ENCODE results near the gene TNFAIP1. TPM values are rescaled to one million over a fixed set of nuclear protein-coding genes. Genes with fewer than 3 reads are reported as not detected.

Gene TNFAIP1
- total RNA-seq, 1 experiment from 2014 or later = 21.3 TPM

DNA sequence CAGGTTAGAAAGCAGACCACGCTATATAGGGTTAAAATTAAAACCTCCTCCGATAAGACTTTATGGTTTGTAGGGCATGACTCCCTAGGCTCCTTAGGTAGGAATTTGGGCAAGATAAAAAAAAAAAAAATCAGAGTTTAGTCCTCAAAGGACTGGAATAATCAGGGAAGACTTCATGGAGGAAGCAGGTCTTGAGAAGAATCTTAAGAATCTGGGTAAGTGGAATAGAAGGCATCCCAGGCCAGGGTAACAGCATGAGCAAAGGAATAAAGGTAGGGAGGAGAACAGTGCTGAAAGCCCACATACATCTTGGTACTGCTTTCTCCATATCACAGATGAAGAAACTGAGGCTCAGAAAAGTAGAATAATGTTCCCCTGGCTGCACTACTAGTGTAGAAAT, 55.0 kb downstream of the TNFAIP1 start (continued):
- TF ChIP-seq MYBL2 (CRISPR knock-in tag; IDR thresholded peaks at IDR 0.05) = no peak
- TF ChIP-seq, protein P1, sequence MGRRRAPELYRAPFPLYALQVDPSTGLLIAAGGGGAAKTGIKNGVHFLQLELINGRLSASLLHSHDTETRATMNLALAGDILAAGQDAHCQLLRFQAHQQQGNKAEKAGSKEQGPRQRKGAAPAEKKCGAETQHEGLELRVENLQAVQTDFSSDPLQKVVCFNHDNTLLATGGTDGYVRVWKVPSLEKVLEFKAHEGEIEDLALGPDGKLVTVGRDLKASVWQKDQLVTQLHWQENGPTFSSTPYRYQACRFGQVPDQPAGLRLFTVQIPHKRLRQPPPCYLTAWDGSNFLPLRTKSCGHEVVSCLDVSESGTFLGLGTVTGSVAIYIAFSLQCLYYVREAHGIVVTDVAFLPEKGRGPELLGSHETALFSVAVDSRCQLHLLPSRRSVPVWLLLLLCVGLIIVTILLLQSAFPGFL (CRISPR knock-in tag; IDR thresholded peaks at IDR 0.05; ENCODE audit: borderline replicate concordance) = no peak
- TF ChIP-seq ATF1 (CRISPR knock-in tag; IDR thresholded peaks at IDR 0.05) = no peak
- TF ChIP-seq ZNF671 (CRISPR knock-in tag; IDR thresholded peaks at IDR 0.05) = no peak
- TF ChIP-seq, protein P2, sequence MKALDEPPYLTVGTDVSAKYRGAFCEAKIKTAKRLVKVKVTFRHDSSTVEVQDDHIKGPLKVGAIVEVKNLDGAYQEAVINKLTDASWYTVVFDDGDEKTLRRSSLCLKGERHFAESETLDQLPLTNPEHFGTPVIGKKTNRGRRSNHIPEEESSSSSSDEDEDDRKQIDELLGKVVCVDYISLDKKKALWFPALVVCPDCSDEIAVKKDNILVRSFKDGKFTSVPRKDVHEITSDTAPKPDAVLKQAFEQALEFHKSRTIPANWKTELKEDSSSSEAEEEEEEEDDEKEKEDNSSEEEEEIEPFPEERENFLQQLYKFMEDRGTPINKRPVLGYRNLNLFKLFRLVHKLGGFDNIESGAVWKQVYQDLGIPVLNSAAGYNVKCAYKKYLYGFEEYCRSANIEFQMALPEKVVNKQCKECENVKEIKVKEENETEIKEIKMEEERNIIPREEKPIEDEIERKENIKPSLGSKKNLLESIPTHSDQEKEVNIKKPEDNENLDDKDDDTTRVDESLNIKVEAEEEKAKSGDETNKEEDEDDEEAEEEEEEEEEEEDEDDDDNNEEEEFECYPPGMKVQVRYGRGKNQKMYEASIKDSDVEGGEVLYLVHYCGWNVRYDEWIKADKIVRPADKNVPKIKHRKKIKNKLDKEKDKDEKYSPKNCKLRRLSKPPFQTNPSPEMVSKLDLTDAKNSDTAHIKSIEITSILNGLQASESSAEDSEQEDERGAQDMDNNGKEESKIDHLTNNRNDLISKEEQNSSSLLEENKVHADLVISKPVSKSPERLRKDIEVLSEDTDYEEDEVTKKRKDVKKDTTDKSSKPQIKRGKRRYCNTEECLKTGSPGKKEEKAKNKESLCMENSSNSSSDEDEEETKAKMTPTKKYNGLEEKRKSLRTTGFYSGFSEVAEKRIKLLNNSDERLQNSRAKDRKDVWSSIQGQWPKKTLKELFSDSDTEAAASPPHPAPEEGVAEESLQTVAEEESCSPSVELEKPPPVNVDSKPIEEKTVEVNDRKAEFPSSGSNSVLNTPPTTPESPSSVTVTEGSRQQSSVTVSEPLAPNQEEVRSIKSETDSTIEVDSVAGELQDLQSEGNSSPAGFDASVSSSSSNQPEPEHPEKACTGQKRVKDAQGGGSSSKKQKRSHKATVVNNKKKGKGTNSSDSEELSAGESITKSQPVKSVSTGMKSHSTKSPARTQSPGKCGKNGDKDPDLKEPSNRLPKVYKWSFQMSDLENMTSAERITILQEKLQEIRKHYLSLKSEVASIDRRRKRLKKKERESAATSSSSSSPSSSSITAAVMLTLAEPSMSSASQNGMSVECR (CRISPR knock-in tag; IDR thresholded peaks at IDR 0.05; ENCODE audit: borderline replicate concordance) = no peak

DNA sequence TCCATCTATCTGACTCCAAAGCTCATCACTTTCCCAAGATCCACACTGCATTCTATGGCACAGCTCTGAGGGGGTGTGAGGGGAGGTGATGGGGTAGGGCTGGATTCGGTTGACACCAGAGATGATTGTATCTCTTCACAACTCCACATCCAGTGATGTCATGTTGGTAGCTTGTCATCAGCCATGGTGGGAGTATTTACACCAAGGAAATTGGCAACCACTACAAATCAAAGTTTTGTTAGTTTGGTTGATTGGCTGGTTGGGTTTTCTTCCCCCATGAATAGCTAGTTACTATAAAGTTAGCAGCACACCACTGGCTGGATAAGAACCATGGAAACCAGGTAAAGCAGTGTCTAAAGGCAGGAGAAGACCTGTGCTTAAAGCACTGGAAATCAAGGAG, 55.4 kb downstream of the TNFAIP1 start:
- ATAC-seq (no peak), DNase-seq (ENCODE audit: low spot score) (no peak)
- TF ChIP-seq GABPB1 (CRISPR knock-in tag; IDR thresholded peaks at IDR 0.05) = no peak
- no peak for TF ChIP-seq CREB1 (CRISPR knock-in tag; IDR thresholded peaks at IDR 0.05)
- TF ChIP-seq EMX1 (CRISPR knock-in tag; IDR thresholded peaks at IDR 0.05) = no peak
- TF ChIP-seq ESRRA (CRISPR knock-in tag; IDR thresholded peaks at IDR 0.05; ENCODE audit: borderline replicate concordance) = no peak
- no peak for TF ChIP-seq JAZF1 (CRISPR knock-in tag; IDR thresholded peaks at IDR 0.05)
- Mint-ChIP-seq H3K27me3 (ENCODE audit: low read depth) (peaks cover 22% of the 10 kb centered on the region), H3K9me3 (no peaks in the 10 kb centered on the region), H3K27ac (no peak overlapping the region), H3K4me1 (peaks cover 9% of the 10 kb centered on the region), H3K4me3 (no peak overlapping the region), H3K36me3 (peaks cover 10% of the 10 kb centered on the region)
- CTCF ChIA-PET = interaction anchor here (0.6 to 1.1 kb wide), 2 partner anchors 8 to 26 kb away, joined by 3 to 5 read pairs; no protein-coding TSS in a partner anchor
- POLR2A ChIA-PET = no interaction called here

DNA sequence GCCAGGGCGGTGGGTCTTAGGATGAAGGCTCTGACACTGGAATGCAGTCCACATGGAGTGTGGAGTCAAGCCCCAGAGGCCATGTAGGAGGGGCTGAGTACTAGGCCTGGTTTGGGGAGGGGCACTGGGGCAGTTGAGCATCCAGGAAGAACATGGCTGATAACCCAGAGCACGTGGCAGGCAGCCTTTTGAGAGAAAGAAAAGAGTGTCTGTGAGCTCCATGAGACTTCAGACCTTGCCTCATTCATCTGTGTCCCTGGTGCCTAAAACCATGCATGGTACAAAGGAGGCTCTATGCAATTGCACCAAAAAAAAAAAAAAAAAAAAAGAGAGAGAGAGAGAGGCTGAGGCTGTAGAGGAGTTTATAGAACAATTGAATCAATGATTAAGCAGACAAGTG, 55.8 kb downstream of the TNFAIP1 start:
- Mint-ChIP-seq H3K36me3 (peaks cover 10% of the 10 kb centered on the region), H3K4me3 (no peak overlapping the region), H3K27ac (no peak overlapping the region), H3K4me1 (peaks cover 9% of the 10 kb centered on the region), H3K27me3 (ENCODE audit: low read depth) (peaks cover 18% of the 10 kb centered on the region), H3K9me3 (no peaks in the 10 kb centered on the region)
- TF ChIP-seq SP1 (CRISPR knock-in tag; conservative IDR thresholded peaks at IDR 0.05) = no peak
- TF ChIP-seq ZNF416 (CRISPR knock-in tag; IDR thresholded peaks at IDR 0.05) = no peak
- no peak for TF ChIP-seq ZNF671 (CRISPR knock-in tag; IDR thresholded peaks at IDR 0.05)
- TF ChIP-seq NR2C2 (CRISPR knock-in tag; IDR thresholded peaks at IDR 0.05) = no peak
- no peak for TF ChIP-seq SOX15 (CRISPR knock-in tag; IDR thresholded peaks at IDR 0.05)
- TF ChIP-seq, protein P3, sequence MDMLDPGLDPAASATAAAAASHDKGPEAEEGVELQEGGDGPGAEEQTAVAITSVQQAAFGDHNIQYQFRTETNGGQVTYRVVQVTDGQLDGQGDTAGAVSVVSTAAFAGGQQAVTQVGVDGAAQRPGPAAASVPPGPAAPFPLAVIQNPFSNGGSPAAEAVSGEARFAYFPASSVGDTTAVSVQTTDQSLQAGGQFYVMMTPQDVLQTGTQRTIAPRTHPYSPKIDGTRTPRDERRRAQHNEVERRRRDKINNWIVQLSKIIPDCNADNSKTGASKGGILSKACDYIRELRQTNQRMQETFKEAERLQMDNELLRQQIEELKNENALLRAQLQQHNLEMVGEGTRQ (CRISPR knock-in tag; IDR thresholded peaks at IDR 0.05) = no peak
- TF ChIP-seq FOXK1 (CRISPR knock-in tag; IDR thresholded peaks at IDR 0.05) = no peak
- TF ChIP-seq ZNF232 (CRISPR knock-in tag; IDR thresholded peaks at IDR 0.05) = no peak
- TF ChIP-seq, protein P4, sequence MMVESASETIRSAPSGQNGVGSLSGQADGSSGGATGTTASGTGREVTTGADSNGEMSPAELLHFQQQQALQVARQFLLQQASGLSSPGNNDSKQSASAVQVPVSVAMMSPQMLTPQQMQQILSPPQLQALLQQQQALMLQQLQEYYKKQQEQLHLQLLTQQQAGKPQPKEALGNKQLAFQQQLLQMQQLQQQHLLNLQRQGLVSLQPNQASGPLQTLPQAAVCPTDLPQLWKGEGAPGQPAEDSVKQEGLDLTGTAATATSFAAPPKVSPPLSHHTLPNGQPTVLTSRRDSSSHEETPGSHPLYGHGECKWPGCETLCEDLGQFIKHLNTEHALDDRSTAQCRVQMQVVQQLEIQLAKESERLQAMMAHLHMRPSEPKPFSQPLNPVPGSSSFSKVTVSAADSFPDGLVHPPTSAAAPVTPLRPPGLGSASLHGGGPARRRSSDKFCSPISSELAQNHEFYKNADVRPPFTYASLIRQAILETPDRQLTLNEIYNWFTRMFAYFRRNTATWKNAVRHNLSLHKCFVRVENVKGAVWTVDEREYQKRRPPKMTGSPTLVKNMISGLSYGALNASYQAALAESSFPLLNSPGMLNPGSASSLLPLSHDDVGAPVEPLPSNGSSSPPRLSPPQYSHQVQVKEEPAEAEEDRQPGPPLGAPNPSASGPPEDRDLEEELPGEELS (CRISPR knock-in tag; IDR thresholded peaks at IDR 0.05) = no peak
- no peak for TF ChIP-seq ETV6 (CRISPR knock-in tag; IDR thresholded peaks at IDR 0.05)
- TF ChIP-seq, protein P5, sequence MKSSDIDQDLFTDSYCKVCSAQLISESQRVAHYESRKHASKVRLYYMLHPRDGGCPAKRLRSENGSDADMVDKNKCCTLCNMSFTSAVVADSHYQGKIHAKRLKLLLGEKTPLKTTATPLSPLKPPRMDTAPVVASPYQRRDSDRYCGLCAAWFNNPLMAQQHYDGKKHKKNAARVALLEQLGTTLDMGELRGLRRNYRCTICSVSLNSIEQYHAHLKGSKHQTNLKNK (CRISPR knock-in tag; IDR thresholded peaks at IDR 0.05) = no peak
- ATAC-seq = no peak
- POLR2A ChIA-PET = interaction anchor here (0.7 kb wide), 1 partner anchor 225 kb away, joined by 5 read pairs; no protein-coding TSS in a partner anchor
- CTCF ChIA-PET = interaction anchor here (0.6 to 1.1 kb wide), 4 partner anchors 8 to 150 kb away, joined by 3 to 5 read pairs (median 3); no protein-coding TSS in a partner anchor
- DNase-seq (ENCODE audit: low spot score) = no peak

Data from WTC11 (cell line).